Gastrocnemius medialis (tissue), 4 donors: ENCODE measurements around the gene CHKB.

Experiments
- CTCF ChIP-seq, 5 experiments: fragments of 450-650 bp in 3 of 5; fragments of 200-600 bp in 2 of 5; sonication (generic) in 2 of 5; IDR thresholded peaks in 4 of 5; conservative IDR thresholded peaks in 1 of 5; 1 replicate in 4 of 5; 2 replicates in 1 of 5; pipeline ENCODE4 v1.5.1; 2016 to 2019; ENCODE audit warnings: antibody characterized with exemption in 5 of 5, mild to moderate bottlenecking in 3 of 5, moderate library complexity in 3 of 5
- POLR2A ChIP-seq, 2 donors: fragments of 450-650 bp; IDR thresholded peaks; one replicate each; pipeline ENCODE4 v1.6.1; 2017; ENCODE audit warnings: antibody characterized with exemption in 2 of 2, mild to moderate bottlenecking in 2 of 2, moderate library complexity in 2 of 2

GRCh38 chr22:50601669-50602337 lies 19.2 kb upstream of the CHKB start:
- TF ChIP-seq CTCF (IDR thresholded peaks at IDR 0.05 in 4 of 5, conservative IDR thresholded peaks at IDR 0.05 in 1 of 5), result no peak
- TF ChIP-seq POLR2A (IDR thresholded peaks at IDR 0.05), result no peak
